GM18907 (cell line): ENCODE data around the gene CRBN.
A peak's percentile ranks its signal among the peaks of the same experiment; 100 is the strongest.

ENCODE experiments used
- ATAC-seq: cut with Tn5 transposase; IDR thresholded peaks from one replicate; pipeline ENCODE4 v1.9.1; 2021; ENCODE audit warnings: mild to moderate bottlenecking, moderate library complexity; ENCODE audit not compliant: unreplicated experiment

CRBN gene

GRCh38 chr3:3177861-3178497 is 1.5 kb downstream of the CRBN start:
- ATAC-seq = no peak

GRCh38 chr3:3172627-3173026 is 6.9 kb downstream of the CRBN start:
- ATAC-seq = no peak

DNA sequence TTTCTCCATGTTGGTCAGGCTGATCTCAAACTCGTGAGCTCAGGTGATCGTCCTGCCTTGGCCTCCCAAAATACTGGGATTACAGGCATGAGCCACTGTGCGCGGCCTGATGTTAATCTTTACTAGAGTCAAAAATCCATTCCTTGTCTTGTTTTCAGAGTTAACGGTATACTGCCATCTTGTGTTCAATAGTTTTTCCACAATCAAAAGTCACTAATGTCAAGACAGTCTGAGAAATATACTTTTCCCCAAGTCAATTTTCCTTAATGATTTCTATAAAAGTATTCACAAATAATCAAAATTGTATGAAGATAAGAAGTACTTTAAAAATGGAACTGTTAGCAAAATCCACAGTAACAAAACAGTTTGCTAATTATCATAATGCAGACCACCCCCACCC is 8.5 kb downstream of the CRBN start:
- peak; percentile 54 for ATAC-seq

GRCh38 chr3:3165650-3166049 is 13.8 kb downstream of the CRBN start:
- ATAC-seq = no peak

- no peak for ATAC-seq
These were observed 14.2 kb downstream of the CRBN start for GRCh38 chr3:3165241-3165640.

- ATAC-seq = no peak
These were observed 18.7 kb downstream of the CRBN start for GRCh38 chr3:3160826-3161225.

DNA sequence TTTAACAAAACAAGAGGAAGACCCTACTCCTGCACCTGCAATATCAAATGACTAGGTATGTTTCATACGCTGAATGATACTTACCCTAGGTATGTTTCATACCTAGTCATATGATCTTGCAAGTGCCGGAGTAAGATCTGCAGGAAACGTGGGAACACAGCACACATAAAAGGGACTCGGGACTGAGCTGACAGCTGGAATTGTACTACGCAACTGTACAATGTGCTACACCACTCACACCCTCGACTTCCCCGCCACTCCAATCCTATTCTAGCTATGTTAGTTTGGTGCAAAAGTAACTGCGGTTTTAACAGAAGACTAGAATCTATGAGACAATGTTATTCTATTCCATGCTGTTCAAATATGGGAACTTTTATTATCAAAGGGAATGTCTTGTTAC is 22.0 kb downstream of the CRBN start:
- ATAC-seq = no peak

DNA sequence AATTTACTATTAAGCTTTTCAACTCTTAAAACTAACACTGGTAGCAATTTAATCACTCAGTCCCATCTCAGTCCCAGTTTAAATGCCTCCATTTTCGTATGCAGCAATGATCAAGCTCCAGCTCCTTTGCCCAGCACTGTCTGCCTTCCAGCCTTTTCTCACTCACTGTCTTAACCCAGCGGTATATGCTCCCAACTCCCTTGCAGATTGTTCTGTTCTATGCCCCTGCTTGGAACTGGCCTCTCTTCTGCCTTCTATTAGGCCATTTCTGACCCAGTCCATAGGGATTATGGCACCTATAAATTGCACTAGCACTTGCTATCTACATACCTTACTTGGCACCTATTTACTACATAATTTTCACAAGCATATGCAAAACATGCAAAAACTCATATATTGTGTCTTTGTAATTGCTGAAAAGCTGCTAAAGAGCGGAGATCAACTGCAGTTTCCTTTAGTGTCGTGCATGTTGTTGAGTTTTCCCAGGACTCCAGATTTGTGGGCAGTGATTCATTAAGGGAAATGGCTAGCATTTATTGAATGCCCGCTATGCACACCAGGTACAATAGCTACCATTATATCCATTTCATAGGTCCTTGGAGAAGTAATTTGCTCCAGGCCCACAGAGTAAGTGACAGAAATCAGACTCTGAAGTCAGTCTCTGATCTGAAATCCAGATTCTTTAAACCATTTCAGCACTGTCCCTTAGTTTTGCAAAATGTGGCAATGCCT is 24.4 kb downstream of the CRBN start:
- no peak for ATAC-seq

DNA sequence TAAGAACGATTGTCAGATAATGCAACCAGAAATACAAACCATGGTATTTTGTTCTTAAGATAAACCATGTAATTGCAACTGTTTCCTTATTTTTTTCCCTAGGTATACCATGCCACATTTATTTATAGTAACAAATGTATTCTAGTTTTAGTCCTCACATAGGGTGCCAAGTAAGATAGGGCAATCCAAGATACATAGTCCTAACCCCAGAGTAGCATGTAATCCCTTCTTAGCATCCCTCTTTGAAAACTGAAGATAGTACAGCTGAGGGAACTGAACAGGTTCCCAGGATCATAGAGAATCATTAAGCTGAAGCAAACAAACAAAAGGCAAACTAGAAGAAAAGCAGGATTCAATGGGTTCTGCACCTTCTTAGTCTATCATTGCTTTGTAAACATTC is 28.0 kb downstream of the CRBN start:
- ATAC-seq = no peak

- no peak for ATAC-seq
These were observed 29.9 kb downstream of the CRBN start for GRCh38 chr3:3149560-3149959.

- no peak for ATAC-seq
These were observed 33.7 kb downstream of the CRBN start for GRCh38 chr3:3145831-3146230.

GRCh38 chr3:3141939-3142338 is 37.6 kb downstream of the CRBN start:
- no peak for ATAC-seq

DNA sequence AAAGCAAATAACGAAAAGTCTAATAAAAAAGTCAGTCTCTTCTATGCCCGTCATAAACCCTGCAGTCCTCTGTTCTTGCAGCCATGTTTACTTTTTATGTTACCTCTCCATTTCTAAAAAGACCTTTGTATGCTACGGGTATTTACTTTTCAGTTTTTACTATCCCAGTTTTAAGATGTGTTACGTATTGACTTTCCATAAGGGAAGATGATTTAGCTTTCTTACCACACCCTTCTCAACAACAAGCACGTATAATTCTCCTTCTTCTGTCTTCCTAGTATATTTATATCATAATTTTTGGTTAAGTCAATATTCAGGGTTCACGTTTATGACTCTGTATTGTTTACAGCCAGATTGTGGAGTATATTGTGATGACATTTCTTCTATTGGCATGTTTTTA is 42.0 kb downstream of the CRBN start:
- ATAC-seq = no peak

DNA sequence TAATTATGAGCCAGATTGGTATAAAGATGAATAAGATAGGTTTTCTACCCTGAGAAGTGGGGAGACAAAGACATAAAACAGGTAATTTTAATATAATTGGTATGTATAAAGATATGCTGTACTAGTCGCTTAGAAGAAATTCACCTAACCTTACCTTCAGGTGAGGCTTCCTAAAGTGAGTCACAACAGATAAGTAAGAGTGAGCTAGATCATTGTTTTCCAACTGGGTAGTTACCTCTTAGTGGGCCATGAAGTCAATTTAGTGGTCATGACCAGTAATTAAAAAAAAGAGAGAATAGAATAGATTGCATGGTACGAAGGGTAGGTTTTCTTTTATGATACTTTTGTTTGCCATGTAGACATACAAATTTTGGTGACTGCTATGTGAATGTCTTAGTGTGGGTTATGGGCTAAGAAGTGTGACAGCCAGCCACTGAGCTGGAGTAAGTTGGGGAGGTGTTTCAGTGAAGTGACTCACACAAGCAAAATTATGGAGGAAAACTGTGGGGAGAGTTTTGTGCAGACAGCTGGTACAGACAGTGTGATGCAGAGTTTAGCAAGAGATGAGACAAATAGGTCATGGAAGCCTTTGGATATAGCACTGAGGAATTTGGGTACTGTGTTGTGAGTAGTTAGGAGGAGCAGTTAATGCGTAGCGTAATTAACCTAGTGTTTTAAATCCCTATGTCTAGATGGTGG is 44.6 kb downstream of the CRBN start:
- no peak for ATAC-seq

- ATAC-seq = no peak
These were observed 46.0 kb downstream of the CRBN start for GRCh38 chr3:3133500-3133899.

GRCh38 chr3:3129579-3129978 is 49.9 kb downstream of the CRBN start:
- no peak for ATAC-seq

GRCh38 chr3:3127432-3128010 is 52.0 kb downstream of the CRBN start:
- ATAC-seq = no peak

- ATAC-seq = peak; percentile 96
These were observed 52.7 kb downstream of the CRBN start, which contains the start of gene TRNT1 for GRCh38 chr3:3126477-3127431. Gene TRNT1, plus strand, starts transcription at chr3:3126940. Its CDS starts 2,101 bp downstream, at chr3:3129041.

DNA sequence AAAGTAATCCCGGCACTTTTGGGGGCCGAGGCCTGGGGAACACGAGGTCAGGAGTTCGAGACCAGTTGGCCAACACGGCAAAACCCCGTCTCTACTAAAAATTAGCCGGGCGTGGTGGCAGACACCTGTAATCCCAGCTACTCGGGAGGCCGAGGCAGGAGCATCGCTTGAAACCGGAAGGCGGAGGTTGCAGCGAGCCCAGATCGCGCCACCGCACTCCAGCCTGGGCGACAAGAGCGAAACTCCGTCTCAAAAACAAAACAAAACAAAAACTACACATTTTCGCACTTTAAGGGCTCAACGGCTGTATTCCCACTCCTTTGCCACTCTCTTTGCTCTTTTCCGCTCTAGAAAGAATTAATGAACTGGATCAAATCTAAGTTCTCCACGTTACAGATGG is 53.5 kb downstream of the CRBN start:
- ATAC-seq = no peak

- peak; percentile 84 for ATAC-seq
These were observed 60.1 kb downstream of the CRBN start for GRCh38 chr3:3119393-3119851.
